HepG2 (cell line): Measurements from ENCODE around the gene UBE2E1.

ENCODE experiments used
- BORCS8-MEF2B ChIP-seq: sonication (generic); formaldehyde crosslinking; IDR thresholded peaks from 2 replicates; pipeline ENCODE4 v1.8.0; 2022; ENCODE audit warnings: mild to moderate bottlenecking, missing genetic modification reagents
- CEBPB ChIP-seq: IDR thresholded peaks from 2 replicates; pipeline ENCODE4 v1.6.1; 2011; ENCODE audit warnings: low read depth, low read length, improper control_type of control experiment, borderline replicate concordance
- CTCF ChIP-seq: sonication (generic); formaldehyde crosslinking; IDR thresholded peaks from 2 replicates; pipeline ENCODE4 v1.5.0; 2020; ENCODE audit warnings: mild to moderate bottlenecking, missing genetic modification reagents, moderate library complexity
- MAZ ChIP-seq, 2 experiments: sonication (generic) in 1 of 2; formaldehyde crosslinking in 1 of 2; IDR thresholded peaks; 2 replicates each; pipeline versions ENCODE4 v1.5.0 to v1.6.1; 2012 to 2020; ENCODE audit warnings: low read depth in 2 of 2, mild to moderate bottlenecking in 2 of 2, borderline replicate concordance in 1 of 2, improper control_type of control experiment in 1 of 2, low read length in 1 of 2, missing genetic modification reagents in 1 of 2, moderate library complexity in 1 of 2
- NAIF1 ChIP-seq: sonication (generic); formaldehyde crosslinking; IDR thresholded peaks from 2 replicates; pipeline ENCODE4 v1.5.0; 2020; ENCODE audit warnings: mild to moderate bottlenecking, missing genetic modification reagents, borderline replicate concordance
- NFIC ChIP-seq: IDR thresholded peaks from 2 replicates; pipeline ENCODE4 v1.6.1; 2012; ENCODE audit warnings: mild to moderate bottlenecking, low read length, inconsistent platforms
- NFYB ChIP-seq: sonication (generic); formaldehyde crosslinking; IDR thresholded peaks from 2 replicates; pipeline ENCODE4 v1.4.0; 2020; ENCODE audit warnings: missing genetic modification reagents
- PCBP1 ChIP-seq: fragments of 200-400 bp; formaldehyde crosslinking; IDR thresholded peaks from 2 replicates; pipeline ENCODE4 v1.6.1; 2017; ENCODE audit warnings: mild to moderate bottlenecking, low read depth, low read length, borderline replicate concordance
- TRIM24 ChIP-seq: sonication (generic); formaldehyde crosslinking; IDR thresholded peaks from 2 replicates; pipeline ENCODE4 v1.8.0; 2022; ENCODE audit warnings: mild to moderate bottlenecking, missing genetic modification reagents
- USF2 ChIP-seq, 2 experiments: sonication (generic) in 1 of 2; formaldehyde crosslinking in 1 of 2; IDR thresholded peaks; 2 replicates each; pipeline versions ENCODE4 v1.5.1 to v1.6.1; 2011 to 2020; ENCODE audit warnings: borderline replicate concordance in 1 of 2, low read depth in 1 of 2, low read length in 1 of 2, mild to moderate bottlenecking in 1 of 2, missing genetic modification reagents in 1 of 2, moderate library complexity in 1 of 2

- TF ChIP-seq CEBPB (no peak), PCBP1 (no peak), MAZ (IDR thresholded peaks at IDR 0.05; ENCODE audit: borderline replicate concordance, low read depth, low read length) (no peak), MAZ (CRISPR knock-in tag; IDR thresholded peaks at IDR 0.05; ENCODE audit: low read depth) (no peak), NFIC (no peak), TRIM24 (CRISPR knock-in tag) (no peak), CTCF (no peak), NFYB (no peak), NAIF1 (CRISPR knock-in tag) (no peak), BORCS8-MEF2B (CRISPR knock-in tag) (no peak), USF2 (IDR thresholded peaks at IDR 0.05; ENCODE audit: low read depth, low read length) (no peak), USF2 (CRISPR knock-in tag; IDR thresholded peaks at IDR 0.05; ENCODE audit: borderline replicate concordance) (no peak)
Observed at GRCh38 chr3:23806534-23807423, 1.0 kb downstream of the UBE2E1 start.
